CD4-positive, alpha-beta T cell treated with Interferon gamma for 1 hour (primary cell): Measurements from ENCODE around the gene NAV1.
A peak's percentile ranks its signal among the peaks of the same experiment; 100 is the strongest.
"Not testable (repeated sequence)": the region's sequence is repeated elsewhere in the genome, so short reads cannot be mapped to it uniquely, and the experiment has no call there.

ENCODE experiments used
- DNase-seq: peaks from one replicate; pipeline ENCODE4 v3.0.0-alpha.2; 2020

Gene NAV1

DNA sequence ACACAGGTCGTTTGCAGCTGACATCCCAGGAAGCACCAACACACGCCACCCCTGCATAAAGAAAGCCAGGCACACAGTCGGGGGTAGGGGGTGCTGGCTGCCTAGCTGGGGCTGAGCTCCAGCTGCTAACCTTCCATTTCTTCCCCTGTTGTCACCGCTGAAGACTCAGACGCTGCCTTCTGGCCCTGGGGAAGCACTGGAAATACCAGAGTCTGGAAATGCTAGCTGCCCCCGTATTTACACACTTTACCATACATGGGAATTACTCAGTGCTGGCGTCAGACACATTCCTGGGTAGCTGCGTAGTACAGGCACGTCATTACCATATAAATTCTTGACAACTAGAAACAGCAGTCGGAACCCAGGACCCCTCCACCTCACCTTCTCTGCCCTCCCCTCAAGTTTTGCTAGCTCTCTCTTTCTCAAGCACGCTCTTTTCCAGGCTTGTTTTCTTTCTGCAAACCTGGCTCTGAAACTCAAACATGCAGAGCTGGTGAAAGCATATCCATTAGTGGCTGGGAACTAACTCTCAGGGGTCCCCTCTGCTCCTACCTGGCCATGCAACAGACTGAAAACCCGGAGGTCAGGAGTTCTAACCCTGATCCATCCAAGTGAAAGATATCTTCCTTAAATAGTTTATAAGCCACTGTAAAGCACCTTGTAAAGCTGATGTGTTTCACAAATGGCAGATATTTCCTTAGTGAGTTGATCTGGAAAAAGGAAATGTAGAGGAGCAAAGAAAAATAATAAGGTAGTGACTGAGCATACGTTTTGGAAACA is 35.3 kb upstream of the NAV1 start:
- no peak for DNase-seq

GRCh38 chr1:201504179-201504631 is 34.7 kb upstream of the NAV1 start:
- DNase-seq: no peak

DNA sequence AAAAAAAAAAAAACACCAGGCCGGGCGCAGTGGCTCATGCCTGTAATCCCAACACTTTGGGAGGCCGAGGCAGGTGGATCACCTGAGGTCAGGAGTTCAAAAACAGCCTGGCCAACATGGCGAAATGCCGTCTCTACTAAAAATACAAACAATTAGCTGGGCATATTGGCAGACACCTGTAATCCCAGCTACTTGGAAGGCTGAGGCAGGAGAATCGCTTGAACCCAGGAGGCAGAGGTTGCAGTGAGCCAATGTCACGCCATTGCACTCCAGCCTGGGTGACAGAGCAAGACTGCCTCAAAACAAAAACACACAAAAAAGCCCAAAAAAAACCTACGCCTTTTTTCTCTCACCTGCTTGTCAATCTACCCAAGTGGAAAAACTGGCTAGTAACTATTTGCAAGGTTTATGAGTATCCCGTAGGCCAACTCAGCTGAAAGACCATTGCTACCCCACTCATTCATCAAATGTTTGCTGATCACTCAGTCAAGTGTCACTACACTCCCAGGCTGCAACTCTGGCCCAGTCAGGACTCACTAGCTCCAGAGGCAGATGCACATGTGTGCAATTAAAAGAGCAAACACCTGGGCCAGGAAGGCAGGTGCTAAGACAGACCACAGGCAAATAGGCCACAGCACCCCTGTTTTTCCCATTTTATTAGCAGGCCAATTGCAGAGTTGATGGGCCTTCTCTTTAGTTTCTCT is 34.0 kb upstream of the NAV1 start:
- no peak for DNase-seq

GRCh38 chr1:201505503-201505890 is 33.4 kb upstream of the NAV1 start:
- no peak for DNase-seq

GRCh38 chr1:201506092-201506491 is 32.8 kb upstream of the NAV1 start:
- DNase-seq: no peak

GRCh38 chr1:201506557-201507359 is 32.2 kb upstream of the NAV1 start, which contains the start of gene CSRP1:
Gene CSRP1 (minus strand): TSS chr1:201507123. CDS start chr1:201496303, 10,820 bp downstream.
- peak; percentile 81 for DNase-seq

- no peak for DNase-seq
Measured at GRCh38 chr1:201507360-201507675, 31.6 kb upstream of the NAV1 start.

GRCh38 chr1:201508809-201509208 is 30.1 kb upstream of the NAV1 start:
- DNase-seq: no peak

GRCh38 chr1:201509601-201510374 is 29.1 kb upstream of the NAV1 start:
- no peak for DNase-seq

DNA sequence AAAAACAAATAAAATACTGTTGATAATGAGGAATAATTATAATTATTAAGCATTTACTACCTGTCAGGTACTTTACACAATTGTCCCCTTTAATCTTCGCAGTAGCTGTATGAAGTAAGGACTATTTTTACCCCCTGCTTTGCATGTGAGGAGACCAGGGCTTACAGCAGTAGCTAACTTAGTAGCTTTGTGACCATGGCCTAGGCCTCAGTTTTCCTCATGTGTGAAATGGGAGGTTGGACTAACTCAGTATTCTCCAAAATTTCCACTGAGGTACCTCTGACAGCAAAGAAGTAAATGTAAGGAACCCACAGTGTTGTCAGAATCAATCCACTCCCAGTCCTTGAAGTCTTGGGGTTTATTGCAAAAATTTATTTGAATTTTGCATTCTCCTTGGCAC is 28.2 kb upstream of the NAV1 start:
- DNase-seq: no peak

- no peak for DNase-seq
Measured at GRCh38 chr1:201511396-201511940, 27.5 kb upstream of the NAV1 start.

- peak; percentile 10 for DNase-seq
Measured at GRCh38 chr1:201511941-201512539, 26.9 kb upstream of the NAV1 start.

DNA sequence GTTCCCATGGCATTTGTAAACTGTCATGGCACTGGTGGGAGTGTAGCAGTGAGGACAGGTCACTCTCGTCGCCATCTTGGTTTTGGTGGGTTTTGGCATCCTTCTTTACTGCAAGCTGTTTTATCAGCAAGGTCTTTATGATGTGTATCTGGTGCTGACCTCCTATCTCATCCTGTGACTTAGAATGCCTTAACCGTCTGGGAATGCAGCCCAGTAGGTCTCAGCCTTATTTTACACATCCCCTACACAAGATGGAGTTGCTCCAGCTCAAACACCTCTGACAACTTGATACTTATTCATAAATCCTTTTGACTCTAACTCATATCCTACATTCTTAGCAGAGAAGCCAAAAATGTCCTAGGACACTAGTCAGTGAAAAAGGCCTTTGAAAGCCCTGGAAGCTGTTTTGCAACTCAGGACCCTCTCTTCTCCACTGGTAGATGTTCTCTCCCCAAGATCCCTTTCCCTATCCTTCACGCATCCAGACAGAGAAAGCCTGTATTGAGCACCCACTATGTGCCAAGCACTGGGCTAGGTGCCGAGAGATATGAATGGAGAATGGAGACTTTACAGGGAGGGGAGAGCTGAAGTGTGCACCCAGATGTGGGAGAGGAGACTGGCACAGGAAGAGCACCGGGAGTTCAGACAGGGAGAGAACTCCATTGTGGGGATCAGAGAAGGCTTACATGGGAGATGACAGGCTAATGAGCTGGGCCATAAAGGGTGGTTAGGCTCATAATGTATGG is 25.3 kb upstream of the NAV1 start:
- no peak for DNase-seq

GRCh38 chr1:201514466-201514865 is 24.5 kb upstream of the NAV1 start:
- DNase-seq: no peak

DNA sequence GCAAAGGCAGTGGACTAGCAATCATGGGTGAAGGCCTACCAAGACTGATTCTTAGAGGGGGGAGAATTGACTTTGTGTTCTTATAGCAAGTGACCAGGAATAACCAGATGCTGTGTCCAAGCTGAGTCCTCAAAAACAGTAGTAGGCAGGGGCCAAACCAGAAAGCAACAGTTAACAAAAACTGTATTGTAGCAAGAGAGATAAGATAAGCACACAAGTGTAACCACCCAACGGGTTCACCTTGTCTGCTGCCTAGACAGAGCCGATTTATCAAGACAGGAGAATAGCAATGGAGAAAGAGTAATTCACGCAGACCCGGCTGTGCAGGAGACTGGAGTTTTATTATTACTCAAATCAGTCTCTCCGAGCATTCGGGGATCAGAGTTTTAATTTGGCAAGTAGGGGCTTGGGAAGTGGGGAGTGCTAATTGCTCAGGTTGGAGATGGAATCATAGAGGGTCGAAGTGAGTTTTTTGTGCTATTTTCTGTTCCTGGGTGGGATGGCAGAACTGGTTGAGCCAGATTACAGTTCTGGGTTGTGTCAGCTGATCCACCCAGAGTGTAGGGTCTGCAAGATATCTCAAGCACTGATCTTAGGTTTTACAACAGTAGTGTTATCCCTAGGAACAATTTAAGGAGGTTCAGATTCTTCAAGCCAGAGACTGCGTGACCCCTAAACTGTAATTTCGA is 23.7 kb upstream of the NAV1 start:
- no peak for DNase-seq

DNA sequence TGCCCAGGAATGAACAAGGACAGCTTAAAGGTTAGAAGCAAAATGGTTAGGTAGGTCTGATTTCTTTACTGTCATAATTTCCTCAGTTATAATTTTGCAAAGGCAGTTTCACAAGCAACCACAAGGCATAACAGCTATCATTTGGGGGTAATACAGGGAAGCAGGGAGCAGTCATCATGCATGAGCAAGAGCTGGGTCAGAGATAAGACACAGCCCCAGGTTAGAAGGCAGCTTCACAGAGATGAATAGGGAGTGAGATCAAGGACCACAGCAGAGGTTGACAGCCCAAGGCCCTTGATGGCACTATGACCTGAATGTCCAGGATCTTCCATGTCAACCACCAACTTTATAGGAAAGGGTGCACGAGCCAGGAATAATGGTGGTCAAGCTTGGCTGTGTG is 23.0 kb upstream of the NAV1 start:
- DNase-seq: no peak

DNA sequence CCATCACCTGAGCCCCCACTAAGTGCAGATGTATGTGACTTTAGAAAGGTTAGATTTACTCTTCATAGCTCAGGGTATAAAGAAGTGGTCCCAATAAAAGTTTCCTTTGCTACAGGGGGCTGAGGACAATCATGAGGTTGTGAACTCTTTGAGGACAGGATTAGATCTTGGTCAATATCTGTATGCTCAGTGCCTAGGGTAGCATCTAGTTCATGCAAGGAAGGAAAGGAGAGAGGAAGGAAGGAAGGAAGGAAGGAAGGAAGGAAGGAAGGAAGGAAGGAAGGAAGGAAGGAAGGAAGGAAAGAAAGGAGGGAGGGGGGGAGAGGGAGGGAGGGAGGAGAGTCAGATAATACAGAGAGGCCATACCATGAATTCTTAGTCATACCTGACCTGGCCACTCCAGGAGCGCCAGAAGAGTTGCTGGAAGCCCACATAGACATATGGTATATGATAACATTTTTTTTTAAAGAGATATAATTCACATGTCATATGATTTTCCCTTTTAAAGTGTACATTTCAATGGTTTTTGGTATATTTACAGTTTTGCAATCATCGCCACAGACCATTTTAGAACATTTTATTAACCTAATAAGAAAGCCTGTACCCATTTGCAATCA is 22.3 kb upstream of the NAV1 start:
- DNase-seq: no peak

DNA sequence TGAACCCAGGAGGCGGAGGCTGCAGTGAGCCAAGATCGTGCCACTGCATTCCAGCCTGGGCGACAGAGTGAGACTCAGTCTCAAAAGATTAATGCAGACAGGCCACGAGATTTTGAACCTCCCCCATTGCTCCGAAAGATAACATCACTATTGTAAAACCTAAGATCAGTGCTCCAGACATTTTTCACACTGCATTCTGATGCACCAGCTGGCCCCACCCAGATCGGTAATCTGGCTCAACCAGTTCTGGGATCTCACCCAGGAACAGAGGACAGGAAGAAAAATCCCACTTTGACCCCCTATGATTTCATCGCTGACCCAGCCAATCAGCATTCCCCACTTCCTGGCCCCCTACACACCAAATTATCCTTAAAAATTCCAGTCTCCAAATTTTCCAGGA is 21.3 kb upstream of the NAV1 start:
- DNase-seq: no peak

DNA sequence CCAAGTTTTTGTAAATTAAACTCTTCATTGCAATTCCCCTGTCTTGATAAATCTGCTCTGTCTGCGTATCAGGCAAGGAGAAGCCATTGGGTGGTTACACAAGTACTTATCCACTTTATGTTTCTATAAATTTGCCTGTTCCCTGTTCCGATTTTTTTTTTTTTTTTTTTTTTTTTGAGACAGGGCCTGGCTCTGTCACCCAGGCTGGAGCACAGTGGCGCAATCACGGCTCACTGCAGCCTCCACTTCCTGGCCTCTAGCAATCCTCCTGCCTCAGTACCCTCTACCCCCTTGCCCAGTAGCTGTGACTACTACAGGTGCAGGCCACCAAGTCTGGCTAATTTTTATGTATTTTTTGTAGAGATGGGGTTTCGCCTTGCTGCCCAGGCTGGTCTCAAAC is 20.9 kb upstream of the NAV1 start:
- DNase-seq: no peak

GRCh38 chr1:201520046-201520575 is 18.8 kb upstream of the NAV1 start:
- DNase-seq: not testable (repeated sequence)
